ENCODE data around the gene ESR2.
"Not testable (repeated sequence)": the region's sequence is repeated elsewhere in the genome, so short reads cannot be mapped to it uniquely, and the experiment has no call there.

The ESR2 gene

GRCh38 chr14:64200170-64200569 lies 94.0 kb downstream of the ESR2 start:
- Mint-ChIP-seq H3K27me3 (no peaks in the 10 kb centered on the region), H3K4me1 (peaks cover 21% of the 10 kb centered on the region), H3K4me3 (no peak overlapping the region), H3K27ac (no peak overlapping the region), H3K9me3 (no peaks in the 10 kb centered on the region)
- ATAC-seq: no peak
- DNase-seq: no peak

- peaks cover 32% of the 10 kb centered on the region for H3K4me1 Mint-ChIP-seq
- no peaks in the 10 kb centered on the region for H3K9me3 Mint-ChIP-seq
- DNase-seq: no peak
- H3K27ac Mint-ChIP-seq: no peak overlapping the region
- H3K4me3 Mint-ChIP-seq: no peak overlapping the region
- no peak for ATAC-seq
- no peaks in the 10 kb centered on the region for H3K27me3 Mint-ChIP-seq
These were observed 95.7 kb downstream of the ESR2 start for GRCh38 chr14:64198486-64198885.

GRCh38 chr14:64197996-64198395 lies 96.2 kb downstream of the ESR2 start:
- H3K27ac Mint-ChIP-seq: peak overlapping the region in 1 of 2 donors; percentile 65
- no peak overlapping the region for H3K4me3 Mint-ChIP-seq
- no peaks in the 10 kb centered on the region for H3K27me3 Mint-ChIP-seq
- no peaks in the 10 kb centered on the region for H3K9me3 Mint-ChIP-seq
- peaks cover 32% of the 10 kb centered on the region for H3K4me1 Mint-ChIP-seq
- DNase-seq (no peak), ATAC-seq (no peak)

GRCh38 chr14:64196814-64197411 lies 97.3 kb downstream of the ESR2 start:
- H3K27ac Mint-ChIP-seq: peak overlapping the region in 1 of 2 donors; percentile 90
- H3K9me3 Mint-ChIP-seq: no peaks in the 10 kb centered on the region
- H3K4me1 Mint-ChIP-seq: peaks cover 32% of the 10 kb centered on the region
- ATAC-seq: peak; percentile 55
- no peaks in the 10 kb centered on the region for H3K27me3 Mint-ChIP-seq
- peak overlapping the region; percentile 45 to 69 for H3K4me3 Mint-ChIP-seq
- DNase-seq: no peak

GRCh38 chr14:64196056-64196455 lies 98.1 kb downstream of the ESR2 start:
- no peak for DNase-seq
- Mint-ChIP-seq H3K9me3 (no peaks in the 10 kb centered on the region), H3K4me1 (peaks cover 32% of the 10 kb centered on the region), H3K27me3 (no peaks in the 10 kb centered on the region), H3K27ac (no peak overlapping the region), H3K4me3 (no peak overlapping the region)
- ATAC-seq: no peak

GRCh38 chr14:64195199-64195598 lies 99.0 kb downstream of the ESR2 start:
- H3K4me3 Mint-ChIP-seq: no peak overlapping the region
- H3K4me1 Mint-ChIP-seq: peaks cover 32% of the 10 kb centered on the region
- peak overlapping the region; percentile 75 to 78 for H3K27ac Mint-ChIP-seq
- no peaks in the 10 kb centered on the region for H3K27me3 Mint-ChIP-seq
- DNase-seq (no peak), ATAC-seq (no peak)
- H3K9me3 Mint-ChIP-seq: no peaks in the 10 kb centered on the region

- H3K9me3 Mint-ChIP-seq: no peaks in the 10 kb centered on the region
- no peak overlapping the region for H3K4me3 Mint-ChIP-seq
- peak overlapping the region in 1 of 2 donors; percentile 78 for H3K27ac Mint-ChIP-seq
- ATAC-seq (no peak), DNase-seq (no peak)
- H3K4me1 Mint-ChIP-seq: peaks cover 32% of the 10 kb centered on the region
- H3K27me3 Mint-ChIP-seq: no peaks in the 10 kb centered on the region
These were observed 99.8 kb downstream of the ESR2 start for GRCh38 chr14:64194404-64194803.

- ATAC-seq (no peak), DNase-seq (no peak)
- peak overlapping the region in 1 of 2 donors; percentile 19 for H3K27ac Mint-ChIP-seq
- H3K27me3 Mint-ChIP-seq: no peaks in the 10 kb centered on the region
- H3K9me3 Mint-ChIP-seq: no peaks in the 10 kb centered on the region
- H3K4me3 Mint-ChIP-seq: no peak overlapping the region
- H3K4me1 Mint-ChIP-seq: peaks cover 32% of the 10 kb centered on the region
These were observed 100.3 kb downstream of the ESR2 start for GRCh38 chr14:64193821-64194220.

GRCh38 chr14:64191756-64192155 lies 102.4 kb downstream of the ESR2 start:
- Mint-ChIP-seq H3K4me3 (no peak overlapping the region), H3K4me1 (peaks cover 26% of the 10 kb centered on the region), H3K27me3 (no peaks in the 10 kb centered on the region), H3K27ac (no peak overlapping the region), H3K9me3 (no peaks in the 10 kb centered on the region)
- no peak for DNase-seq
- no peak for ATAC-seq

GRCh38 chr14:64190974-64191502 lies 103.1 kb downstream of the ESR2 start:
- Mint-ChIP-seq H3K4me3 (no peak overlapping the region), H3K27ac (no peak overlapping the region), H3K27me3 (no peaks in the 10 kb centered on the region), H3K4me1 (peaks cover 20% of the 10 kb centered on the region), H3K9me3 (no peaks in the 10 kb centered on the region)
- no peak for ATAC-seq
- no peak for DNase-seq

GRCh38 chr14:64187331-64187730 lies 106.8 kb downstream of the ESR2 start:
- no peak for ATAC-seq
- no peaks in the 10 kb centered on the region for H3K9me3 Mint-ChIP-seq
- H3K27me3 Mint-ChIP-seq: no peaks in the 10 kb centered on the region
- H3K4me3 Mint-ChIP-seq: no peak overlapping the region
- no peak overlapping the region for H3K27ac Mint-ChIP-seq
- DNase-seq: no peak
- no peaks in the 10 kb centered on the region for H3K4me1 Mint-ChIP-seq

GRCh38 chr14:64186231-64187129 lies 107.7 kb downstream of the ESR2 start:
- H3K27ac Mint-ChIP-seq: no peak overlapping the region

GRCh38 chr14:64185184-64185583 lies 109.0 kb downstream of the ESR2 start:
- Mint-ChIP-seq H3K27ac (peak overlapping the region in 1 of 2 donors; percentile 74), H3K4me3 (no peak overlapping the region), H3K9me3 (no peaks in the 10 kb centered on the region), H3K27me3 (no peaks in the 10 kb centered on the region), H3K4me1 (no peaks in the 10 kb centered on the region)
- ATAC-seq (no peak), DNase-seq (no peak)

More at GRCh38 chr14:64186231-64187129, 107.7 kb downstream of the ESR2 start:
- H3K9me3 Mint-ChIP-seq: no peaks in the 10 kb centered on the region
- ATAC-seq: no peak
- no peaks in the 10 kb centered on the region for H3K4me1 Mint-ChIP-seq
- H3K27me3 Mint-ChIP-seq: no peaks in the 10 kb centered on the region
- no peak for DNase-seq
- no peak overlapping the region for H3K4me3 Mint-ChIP-seq

GRCh38 chr14:64184103-64184729 lies 110.0 kb downstream of the ESR2 start:
- DNase-seq (no peak), ATAC-seq (no peak)
- no peaks in the 10 kb centered on the region for H3K9me3 Mint-ChIP-seq
- H3K27me3 Mint-ChIP-seq: no peaks in the 10 kb centered on the region
- H3K4me1 Mint-ChIP-seq: no peaks in the 10 kb centered on the region
- H3K4me3 Mint-ChIP-seq: no peak overlapping the region
- H3K27ac Mint-ChIP-seq: no peak overlapping the region

GRCh38 chr14:64182908-64183307 lies 111.3 kb downstream of the ESR2 start:
- not testable (repeated sequence) for H3K27me3 Mint-ChIP-seq

GRCh38 chr14:64178814-64179213 lies 115.4 kb downstream of the ESR2 start:
- ATAC-seq (no peak), DNase-seq (no peak)
- no peak overlapping the region for H3K27ac Mint-ChIP-seq
- no peak overlapping the region for H3K4me3 Mint-ChIP-seq
- H3K9me3 Mint-ChIP-seq: no peaks in the 10 kb centered on the region
- no peaks in the 10 kb centered on the region for H3K27me3 Mint-ChIP-seq
- peaks cover 22% of the 10 kb centered on the region for H3K4me1 Mint-ChIP-seq

More at GRCh38 chr14:64182908-64183307, 111.3 kb downstream of the ESR2 start:
- not testable (repeated sequence) for DNase-seq, H3K9me3 Mint-ChIP-seq, H3K27ac Mint-ChIP-seq, ATAC-seq, H3K4me1 Mint-ChIP-seq, H3K4me3 Mint-ChIP-seq
